Erythroblast (primary cell): ENCODE measurements around the gene SSR1.

Experiments
- GATA1 ChIP-seq: IDR thresholded peaks from 2 replicates; pipeline ENCODE4 v1.6.1; 2011; ENCODE audit warnings: low read depth, mild to moderate bottlenecking, control low read depth, low read length, moderate library complexity
- POLR2A ChIP-seq: IDR thresholded peaks from 2 replicates; pipeline ENCODE4 v1.6.1; 2011; ENCODE audit warnings: mild to moderate bottlenecking, low read length

DNA sequence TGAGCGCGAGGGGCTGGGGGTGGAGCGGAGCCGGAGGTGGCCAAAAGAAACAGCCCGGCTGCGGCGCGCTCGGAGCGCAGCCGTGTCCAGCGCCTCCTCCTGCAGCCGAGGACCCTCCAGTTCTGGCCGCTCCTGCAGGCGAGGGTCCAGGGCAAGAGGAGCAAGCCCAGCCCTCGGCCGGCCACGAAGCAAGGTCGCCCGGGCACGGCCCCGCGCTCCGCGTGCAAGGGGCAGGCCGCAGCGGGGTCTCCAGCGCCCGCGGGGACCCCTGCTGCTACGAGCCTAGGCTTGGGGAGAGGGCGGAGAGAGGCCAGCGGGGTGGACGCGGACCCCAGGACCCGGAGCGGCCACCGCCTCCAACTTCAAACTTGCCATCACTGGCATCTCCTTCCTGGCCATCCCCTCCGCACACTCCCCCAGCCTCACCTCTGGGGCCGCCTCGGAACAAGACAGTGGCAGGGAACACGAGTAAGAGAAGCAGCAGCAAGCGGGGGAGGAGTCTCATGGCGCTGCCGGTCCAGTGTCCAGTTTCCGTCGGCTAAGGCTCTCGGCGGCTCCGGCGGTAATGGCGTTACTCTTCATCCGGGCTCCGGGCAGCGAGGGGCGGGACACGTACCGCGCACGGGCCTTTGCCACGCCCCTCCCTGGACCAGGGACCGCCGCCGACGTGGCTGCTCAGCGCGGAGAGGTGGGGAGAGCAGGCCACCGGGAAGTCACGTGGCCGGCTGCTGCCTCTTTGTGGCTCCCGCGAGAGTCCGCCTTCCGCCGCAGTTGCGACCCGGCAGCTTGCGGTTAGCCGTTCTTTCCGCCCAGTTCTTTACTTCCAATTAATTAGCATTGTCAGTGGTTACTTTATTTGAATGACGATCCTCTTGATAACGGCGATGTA is at the start of gene SSR1:
- peak; percentile 81 for TF ChIP-seq POLR2A
- no peak for TF ChIP-seq GATA1
